ENCODE measurements around the gene MANEA.
"Not testable (repeated sequence)": the region's sequence is repeated elsewhere in the genome, so short reads cannot be mapped to it uniquely, and the experiment has no call there.

Gene MANEA, protein sequence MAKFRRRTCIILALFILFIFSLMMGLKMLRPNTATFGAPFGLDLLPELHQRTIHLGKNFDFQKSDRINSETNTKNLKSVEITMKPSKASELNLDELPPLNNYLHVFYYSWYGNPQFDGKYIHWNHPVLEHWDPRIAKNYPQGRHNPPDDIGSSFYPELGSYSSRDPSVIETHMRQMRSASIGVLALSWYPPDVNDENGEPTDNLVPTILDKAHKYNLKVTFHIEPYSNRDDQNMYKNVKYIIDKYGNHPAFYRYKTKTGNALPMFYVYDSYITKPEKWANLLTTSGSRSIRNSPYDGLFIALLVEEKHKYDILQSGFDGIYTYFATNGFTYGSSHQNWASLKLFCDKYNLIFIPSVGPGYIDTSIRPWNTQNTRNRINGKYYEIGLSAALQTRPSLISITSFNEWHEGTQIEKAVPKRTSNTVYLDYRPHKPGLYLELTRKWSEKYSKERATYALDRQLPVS

DNA sequence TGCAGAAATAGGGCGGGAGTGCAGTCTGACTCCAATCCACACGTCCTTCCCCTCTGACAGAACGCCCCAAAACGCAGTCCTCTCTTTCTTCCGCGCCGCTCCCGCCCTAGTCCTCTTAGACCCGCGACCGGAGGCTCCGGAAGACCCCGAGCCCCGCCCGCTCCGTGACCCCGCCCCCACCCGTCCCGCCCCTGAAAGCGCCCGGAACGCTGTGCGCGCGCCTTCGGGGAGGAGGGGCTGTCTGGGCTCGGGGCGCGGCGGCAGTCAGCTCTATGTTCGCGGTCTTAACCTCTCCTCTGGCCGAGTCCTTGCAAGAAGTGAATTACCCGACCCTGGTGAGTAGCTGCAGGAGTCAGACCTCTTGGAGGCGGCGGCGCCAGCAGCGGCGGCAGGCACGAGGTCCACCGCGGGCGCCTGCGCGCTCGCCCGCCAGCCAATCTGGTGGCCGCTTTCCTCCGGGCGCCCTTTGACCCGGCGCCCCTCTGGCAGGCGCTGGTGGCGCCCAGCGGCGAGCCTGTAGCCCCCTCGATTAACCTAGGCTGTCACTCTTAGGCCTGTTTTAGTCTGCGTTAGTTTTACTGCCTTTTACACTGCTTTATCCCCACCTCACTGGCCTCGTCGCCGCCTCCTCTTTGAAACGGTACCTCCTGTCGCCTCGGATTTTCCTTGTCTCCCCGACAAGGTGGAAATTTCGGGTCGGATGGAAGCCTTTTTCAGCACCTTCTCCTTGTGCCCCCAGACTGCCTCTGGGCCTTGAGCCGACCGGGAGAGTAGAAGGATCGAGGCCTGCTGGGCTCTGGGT is at the start of gene MANEA:
Gene MANEA, plus strand, starts transcription at position 232 of the 802 bp plus-strand sequence. CDS start 8,905 bp downstream, outside the sequence.
- peak; percentile 78 for DNase-seq

DNA sequence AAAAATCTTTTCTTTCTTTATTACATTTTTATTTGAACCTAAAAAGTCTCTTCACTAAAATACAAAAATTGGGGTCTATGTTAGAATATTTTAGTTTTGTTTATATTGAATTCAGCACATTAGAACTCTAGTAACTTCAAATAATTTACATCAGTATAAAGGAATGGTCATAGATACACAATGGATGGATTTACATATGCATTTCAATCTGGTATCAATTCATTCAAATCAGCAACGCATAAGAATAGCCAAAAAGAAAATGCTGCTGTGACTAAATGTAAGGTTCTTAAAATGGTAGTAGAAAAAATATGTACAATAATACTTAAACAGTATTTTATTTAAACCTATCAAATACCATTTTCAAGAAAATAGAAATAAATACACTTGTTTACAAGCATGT is 47.6 kb upstream of the MANEA start:
- DNase-seq = no peak

DNA sequence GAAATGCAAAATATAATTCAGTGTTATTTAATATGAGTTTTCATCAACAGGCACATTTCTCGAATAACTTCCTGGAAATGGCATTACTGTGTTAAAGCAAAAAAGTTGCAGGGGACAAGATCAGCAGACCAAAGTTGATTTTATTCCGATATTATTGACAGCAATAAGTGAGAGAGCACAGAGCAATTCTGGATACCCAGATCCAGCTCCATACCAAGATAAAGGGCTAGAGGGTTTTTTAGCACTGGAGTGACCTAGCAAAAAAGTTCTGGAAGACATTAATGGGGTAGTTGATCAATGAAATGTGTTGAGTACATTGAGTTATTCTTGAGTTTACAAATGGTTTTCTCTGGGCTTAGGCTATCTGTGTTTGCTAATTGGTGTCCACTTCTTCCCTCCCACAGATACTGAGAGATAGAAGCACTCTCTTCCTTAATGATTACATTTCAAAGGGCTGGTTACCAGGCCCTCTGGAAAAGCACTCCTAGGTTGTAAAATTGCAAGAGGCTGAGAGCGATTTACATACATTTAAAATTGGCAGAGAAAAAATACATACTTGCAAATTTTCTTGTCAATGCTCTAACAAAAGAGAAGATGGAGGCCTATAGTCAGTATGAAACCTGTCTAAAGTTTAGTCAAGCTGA is 47.0 kb upstream of the MANEA start:
- DNase-seq = no peak

DNA sequence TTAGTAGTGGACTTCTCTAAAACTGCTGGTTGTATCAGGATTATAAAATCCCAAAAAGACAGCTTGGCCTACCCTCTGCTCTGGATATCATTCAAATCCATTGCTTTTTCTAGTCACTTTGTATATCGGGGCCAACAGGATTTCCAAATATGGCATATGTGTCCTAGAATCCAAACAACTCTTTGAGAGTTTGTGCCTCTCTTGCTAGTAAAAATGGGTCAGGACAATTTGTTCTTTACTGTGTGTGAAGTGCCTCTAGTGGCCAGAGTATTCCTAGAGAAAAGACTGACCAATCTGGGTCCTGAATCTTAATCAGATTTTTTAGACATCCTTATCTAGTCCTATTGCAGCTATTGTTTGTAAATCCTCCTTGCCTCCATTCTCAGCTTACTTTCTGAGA is 33.5 kb upstream of the MANEA start:
- DNase-seq = no peak

DNA sequence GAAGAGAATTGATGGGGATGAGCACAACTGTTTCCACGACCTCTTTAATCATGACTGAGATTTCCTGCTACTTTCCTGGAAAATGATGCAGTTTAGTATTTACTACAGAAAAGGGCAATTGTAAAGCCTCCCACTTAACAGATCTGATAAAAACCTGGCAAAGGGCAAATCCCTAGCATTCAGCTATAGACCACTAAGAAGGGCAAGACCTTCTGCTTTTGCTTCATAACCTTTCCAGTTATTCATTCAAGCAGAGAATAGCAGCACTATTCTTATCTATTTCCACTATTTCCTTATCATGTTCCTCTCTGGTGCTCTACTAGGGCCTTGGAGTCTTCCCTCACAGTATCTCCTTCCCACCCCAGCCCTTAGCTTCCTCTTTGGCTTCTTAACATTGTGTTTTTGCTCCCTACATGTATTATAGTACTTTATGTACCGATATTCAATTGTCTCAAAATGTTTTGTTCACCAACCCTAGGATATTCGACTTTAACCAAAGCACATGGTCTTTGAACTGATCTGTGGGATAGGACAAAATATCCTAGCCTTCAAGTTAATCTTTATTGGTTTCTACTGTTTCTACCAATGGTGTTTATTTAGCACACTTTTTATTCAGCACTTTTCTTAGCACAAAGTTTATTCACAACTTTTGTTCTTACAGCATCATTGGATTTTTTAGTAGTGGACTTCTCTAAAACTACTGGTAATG is 32.7 kb upstream of the MANEA start:
- DNase-seq = no peak

DNA sequence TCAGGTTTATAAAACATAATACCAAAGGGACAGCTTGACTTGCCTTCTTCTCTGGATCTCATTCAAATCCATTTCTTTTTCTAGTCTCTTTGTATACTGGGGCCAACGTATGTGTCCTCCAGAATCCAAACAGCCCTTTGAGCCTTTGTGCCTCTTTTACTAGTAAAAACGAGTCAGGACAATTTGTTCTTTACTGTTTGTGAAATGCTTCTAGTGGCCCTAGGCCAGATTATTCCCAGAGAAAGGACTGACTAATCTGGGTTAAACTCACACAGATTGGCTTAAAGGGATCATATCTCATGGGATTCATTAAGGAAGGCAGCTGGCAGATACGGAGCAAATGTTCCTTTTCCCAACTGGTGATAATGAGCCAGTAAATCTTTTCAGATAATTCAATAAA is 32.1 kb upstream of the MANEA start:
- no peak for DNase-seq

DNA sequence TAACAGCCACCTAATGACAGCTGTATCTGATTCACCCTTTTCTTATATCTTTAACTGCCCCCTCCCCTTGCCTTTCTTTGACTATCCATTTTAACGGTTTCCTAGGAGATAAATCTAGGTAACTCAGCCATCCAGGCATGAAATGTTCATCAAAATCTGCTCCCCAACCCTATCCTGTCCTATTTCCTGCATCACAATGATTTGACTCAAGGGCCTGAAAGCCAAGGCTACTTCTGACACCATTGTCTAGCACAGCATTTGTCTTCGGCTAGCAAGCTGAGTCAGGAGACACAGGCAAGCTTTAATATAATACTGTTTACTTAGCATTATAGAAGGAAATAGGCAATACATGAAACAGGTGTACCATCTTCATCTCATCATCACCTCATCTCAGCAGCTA is 31.6 kb upstream of the MANEA start:
- no peak for DNase-seq

DNA sequence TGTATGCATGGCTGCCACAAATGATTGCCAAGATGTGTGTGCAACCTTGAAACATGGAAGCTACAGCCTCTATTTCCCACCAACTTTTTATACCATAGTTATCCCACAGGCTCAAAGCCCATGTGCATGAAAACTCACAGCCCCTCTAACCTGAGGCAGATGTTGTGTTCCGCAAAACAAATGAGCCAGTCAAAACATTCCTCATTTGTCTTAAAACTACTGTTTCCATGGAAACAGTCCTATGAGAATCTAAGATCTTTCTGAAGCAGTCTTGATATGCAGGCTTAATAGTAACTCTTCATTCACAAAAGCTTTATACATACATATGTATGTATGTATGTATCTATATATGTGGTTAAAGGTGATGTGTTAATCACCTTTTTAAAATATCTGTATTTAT is 31.2 kb upstream of the MANEA start:
- no peak for DNase-seq

DNA sequence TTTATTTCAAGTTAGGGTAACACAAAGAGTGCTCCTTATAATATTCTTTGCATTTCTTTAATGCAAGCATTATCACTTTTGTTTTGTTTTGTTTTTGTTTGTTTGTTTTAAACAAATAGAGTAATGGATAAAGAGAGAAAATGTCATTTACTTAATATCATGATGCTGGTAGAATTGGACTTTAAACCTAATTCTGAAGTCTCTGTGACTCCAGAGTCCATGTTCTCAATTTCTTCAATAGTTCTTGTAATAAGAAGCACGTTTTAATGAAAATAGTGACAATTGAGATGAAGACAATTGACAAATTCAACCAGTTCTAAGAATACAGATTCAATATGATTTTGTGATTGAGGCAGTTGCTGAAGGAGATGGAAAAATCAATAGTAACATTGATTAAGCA is 30.3 kb upstream of the MANEA start:
- DNase-seq = no peak

DNA sequence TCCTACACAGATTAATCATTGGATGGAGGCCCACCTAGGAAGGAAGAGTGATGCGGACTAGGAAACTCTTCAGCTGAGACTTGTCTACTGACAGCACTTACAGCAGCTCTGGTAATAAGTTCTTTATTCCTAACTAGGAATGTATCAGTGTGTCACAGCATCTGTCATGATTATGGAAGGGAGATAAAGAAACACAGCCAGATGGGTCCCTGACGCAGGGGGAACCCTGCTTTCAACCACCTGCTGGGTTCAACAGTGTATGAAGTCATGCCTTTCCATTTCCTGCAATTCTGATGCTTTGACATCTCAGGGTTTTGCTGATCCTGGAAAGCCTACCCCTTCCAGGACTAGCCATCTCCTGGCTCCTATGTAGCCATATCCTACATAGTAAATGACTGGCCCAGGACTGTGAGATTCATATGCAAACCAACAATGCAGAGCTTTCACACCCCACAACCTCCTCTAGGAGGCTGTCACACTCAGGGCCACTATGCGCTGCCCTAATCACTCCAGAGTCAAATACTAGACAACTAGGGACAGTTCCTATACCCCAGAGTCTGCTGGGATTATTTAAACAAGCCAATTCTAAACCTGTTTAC is 29.0 kb upstream of the MANEA start:
- no peak for DNase-seq

DNA sequence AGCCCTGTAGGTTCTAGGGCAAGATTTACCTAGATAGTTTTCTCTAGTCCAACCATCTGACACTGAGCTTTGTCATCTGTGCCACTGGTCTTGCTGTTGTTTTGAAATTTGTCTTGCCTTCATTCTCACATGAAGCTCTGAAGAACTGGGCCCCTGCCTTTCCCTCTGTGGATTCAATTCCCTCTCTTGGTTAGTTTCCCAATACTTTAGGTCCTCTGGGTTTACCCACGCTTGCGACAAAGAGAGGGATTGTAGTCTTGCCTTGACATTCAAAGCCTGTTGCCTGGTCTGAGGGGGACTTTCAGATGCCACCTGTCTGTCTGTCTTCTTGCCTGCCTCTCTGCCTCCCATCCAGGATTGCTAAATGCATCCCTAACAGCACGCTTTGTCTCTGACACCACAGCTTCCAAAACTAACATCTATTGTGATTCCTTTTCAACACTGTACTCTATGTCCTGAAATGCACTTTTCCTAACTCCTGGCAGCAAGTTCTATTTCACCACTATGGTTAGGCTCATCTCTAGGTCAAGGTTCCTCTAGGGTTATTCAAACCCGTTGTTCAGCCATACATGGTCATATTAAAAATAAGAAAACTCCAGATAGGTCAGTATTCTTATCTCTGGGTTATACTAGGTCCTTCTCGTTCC is 25.5 kb upstream of the MANEA start:
- no peak for DNase-seq

DNA sequence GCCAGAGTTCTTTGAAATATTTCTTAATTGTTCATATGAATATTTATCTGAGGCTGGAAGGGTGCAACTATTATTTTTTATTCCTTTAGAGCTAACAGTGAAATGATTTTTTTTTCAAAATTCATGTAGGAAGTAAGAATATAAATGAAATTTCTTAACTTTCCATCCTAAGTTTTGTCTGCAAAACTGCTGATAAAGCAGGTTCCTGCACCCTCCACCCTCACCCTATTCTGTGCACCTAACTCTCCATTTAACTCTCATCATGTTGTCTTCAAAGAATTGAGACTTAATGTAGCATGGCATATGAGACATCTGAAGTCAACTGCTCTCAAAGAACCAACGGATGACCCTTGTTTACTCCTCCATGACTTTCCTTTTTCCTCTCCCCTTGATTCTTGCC is 23.5 kb upstream of the MANEA start:
- DNase-seq = no peak

DNA sequence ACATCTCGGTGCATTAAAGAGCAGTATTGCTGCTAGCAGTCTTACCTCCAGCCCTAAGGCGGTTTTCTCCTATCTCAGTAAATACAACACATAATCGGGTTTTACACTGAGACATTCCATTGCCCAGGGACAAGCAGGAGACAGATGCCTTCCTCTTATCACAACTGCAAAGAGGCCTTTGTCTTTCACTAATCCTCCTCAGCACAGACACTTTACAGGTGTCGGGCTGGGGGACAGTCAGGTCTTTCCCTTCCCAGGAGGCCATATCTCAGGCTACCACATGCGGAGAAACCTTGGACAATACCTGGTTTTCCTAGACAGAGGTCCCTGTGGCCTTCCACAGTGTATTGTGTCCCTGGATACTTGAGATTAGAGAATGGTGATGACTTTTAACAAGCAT is 16.4 kb upstream of the MANEA start:
- not testable (repeated sequence) for DNase-seq

DNA sequence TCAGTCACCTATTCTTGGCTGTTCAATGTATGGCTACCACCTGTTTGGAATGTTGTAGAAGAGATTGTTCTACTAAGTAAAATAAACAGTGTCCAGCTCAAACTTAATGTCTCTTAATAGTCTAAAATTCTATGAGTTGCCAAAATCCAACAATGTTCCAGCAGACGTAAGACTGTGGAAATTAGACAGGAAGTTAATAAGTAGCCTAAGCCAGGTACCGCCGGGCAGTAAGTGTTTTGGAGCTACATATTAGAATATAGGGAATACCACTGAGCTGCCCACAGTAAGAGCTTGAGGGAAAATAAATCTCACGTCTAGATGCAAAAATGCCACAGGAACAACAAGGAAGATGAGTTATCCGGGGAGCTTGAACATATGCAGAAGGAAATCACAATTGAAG is 7.8 kb upstream of the MANEA start:
- DNase-seq = no peak

DNA sequence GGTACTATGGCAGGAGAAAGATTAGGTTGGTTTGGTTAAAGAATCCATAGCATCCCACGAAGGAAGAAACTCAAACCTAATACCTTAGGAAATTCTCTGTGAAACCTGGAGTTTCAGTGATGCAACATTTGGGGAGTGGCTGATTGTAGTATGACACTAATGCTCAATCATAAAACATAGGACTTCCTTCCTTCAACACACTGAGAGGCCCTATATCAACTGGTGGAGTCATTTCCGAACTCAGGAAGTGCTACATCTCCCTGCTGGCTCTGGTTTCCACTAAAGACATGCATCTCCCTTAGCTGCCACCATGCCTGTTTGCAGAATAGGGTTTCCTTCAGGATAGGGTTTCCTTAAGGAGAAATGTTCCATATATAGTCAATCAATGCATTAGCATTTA is 5.2 kb upstream of the MANEA start:
- no peak for DNase-seq

DNA sequence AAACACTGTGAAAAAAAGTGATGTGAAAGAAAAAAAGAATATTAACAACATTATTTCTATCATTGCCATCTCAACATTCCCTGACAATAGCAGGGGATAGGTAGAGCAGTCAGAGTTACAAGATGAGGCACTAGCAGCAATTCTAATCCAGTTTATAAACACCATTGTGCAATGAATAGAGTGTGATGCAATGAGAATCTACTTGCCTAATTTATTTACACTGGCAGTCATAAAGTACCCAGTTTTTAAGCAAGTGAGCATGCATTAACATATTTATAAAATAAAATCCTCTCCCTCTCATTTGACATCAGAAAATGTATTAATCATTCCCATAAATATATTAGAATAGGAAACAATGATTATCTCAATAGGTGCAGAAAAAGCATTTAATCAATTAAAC is 2.5 kb upstream of the MANEA start:
- no peak for DNase-seq

DNA sequence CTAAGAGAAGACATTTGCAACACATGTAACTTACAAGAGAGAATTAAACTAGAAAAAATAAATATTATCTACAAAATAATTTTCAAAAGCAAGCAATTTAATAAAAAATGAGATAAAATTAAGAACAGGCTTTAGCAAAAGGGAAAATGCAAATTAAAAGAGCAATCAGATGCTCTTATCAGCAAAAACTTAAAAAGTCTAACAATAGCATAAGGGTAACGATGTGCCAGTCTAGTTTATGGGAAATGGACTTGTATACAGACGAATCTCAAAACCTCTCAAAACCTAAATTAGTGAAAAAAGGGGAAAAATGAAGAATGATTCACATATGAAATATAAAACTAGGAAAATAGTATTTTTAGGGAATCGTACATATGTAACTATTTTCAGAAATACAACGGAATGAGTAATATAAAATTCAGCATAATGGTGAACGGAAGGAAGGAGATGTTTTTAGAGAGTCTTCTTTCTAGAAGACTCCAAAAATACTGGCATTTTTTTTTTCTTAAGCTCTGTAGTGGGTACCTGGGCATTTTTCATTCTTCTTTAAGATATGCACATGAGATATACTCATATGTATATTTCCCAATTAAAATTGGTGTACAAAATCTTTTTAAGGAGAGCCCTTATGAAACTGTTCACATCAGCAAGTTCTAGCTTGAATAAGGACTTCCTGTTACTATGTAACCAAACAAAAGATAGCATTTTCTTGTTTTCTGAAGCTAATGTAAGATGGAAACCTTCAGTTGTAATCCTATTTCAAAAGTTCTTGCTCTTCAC is 927 bp upstream of the MANEA start:
- DNase-seq = peak; percentile 8

DNA sequence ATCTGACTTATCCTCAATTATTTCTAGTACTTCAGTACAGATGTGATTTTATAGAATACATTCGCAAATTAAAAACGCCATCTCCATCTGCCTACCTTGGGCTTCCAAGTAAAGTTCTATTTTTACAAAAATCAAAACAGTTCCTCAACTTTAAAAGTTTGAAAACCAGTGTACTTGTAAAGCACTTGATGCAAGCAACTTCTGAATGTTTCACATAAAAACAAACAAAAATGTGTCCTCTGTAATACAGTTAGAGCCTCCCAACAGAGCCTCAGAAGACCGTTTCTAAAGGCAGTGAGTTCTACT is 384 bp upstream of the MANEA start:
- DNase-seq = no peak

DNA sequence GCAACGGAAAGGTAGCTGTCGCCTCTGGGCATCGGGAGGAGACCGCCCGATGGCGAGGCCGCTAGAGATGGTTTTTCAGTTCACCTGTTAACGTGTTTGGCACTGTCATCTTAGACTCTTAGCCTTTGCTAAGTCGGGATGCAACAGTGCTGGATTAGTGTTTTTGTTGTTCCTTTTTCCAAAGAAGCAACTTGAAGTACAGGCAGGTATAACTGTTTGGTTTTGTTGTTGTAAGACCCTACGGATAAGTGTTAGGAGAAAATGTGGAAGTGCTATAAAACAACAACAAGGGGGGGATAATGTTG is 723 bp downstream of the MANEA start:
- peak; percentile 22 for DNase-seq

DNA sequence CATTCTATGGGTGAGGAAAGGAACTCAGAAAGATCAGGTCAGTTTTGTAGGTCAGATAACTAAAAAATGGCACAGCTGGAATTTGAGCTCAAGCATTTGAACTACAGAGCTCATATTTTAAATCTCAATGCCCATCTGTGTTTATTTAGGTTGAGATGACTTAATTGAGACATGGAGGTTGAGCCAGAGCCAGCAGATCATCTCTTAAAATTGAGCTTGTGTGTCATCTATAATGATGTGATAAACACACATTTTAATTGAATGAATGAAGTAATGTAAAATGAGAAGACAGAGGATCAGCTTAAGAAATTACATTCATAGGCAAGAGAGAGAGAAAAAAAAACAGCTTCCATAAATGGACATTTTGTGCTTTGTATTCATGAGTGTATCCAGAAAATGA is 3.7 kb downstream of the MANEA start:
- DNase-seq = peak; percentile 21

DNA sequence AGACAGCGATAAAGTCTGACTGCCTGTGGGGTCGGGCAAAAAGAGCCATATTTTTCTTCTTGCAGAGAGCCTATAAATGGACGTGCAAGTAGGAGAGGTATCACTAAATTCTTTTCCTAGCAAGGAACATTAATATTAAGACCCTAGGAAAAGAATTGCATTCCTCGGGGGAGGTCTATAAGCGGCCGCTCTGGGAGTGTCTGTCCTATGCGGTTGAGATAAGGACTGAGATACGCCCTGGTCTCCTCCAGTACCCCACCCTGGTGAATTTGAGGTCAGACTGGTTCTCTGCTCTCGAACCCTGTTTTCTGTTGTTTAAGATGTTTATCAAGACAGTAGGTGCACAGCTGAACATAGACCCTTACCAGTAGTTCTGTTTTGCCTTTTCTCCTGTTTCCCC is 6.9 kb downstream of the MANEA start:
- not testable (repeated sequence) for DNase-seq

DNA sequence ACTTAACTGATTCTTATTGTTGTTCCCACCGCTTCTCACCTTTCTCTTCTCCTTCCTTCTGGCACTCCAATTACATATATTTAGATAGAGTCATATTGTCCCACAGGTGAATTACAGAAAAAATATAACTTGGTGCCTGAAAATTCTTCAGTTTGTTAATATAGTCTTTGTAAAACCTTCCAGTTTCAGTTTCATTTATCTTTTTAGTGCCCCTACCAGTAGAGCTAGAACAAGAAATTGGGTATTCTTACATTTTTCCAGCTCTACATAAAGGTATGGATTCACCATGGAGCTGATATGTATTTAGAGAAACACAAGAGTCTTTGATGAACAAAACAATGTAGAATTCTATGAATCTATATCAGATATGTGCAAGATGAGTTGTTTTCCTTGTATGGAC is 10.7 kb downstream of the MANEA start:
- DNase-seq = no peak
